Stomach (tissue), 9 donors: ENCODE data around the gene CDH7. TPM values are rescaled to one million over a fixed set of nuclear protein-coding genes. Genes with fewer than 3 reads are reported as not detected.

Experiments used
- DNase-seq, 2 donors: peaks; one replicate each; pipeline versions ENCODE4 v3.0.0 to v3.0.0-alpha.2; 2013 to 2019
- H3K27ac ChIP-seq, 5 donors: fragments of 200-600 bp in 4 of 5; sonication (generic) in 4 of 5; one replicate each; pipeline ENCODE4 v1.5.1; 2013 to 2019; ENCODE audit warnings: mild to moderate bottlenecking in 1 of 5, moderate library complexity in 1 of 5
- H3K27me3 ChIP-seq, 3 donors: fragments of 200-600 bp; sonication (generic); one replicate each; pipeline ENCODE4 v1.5.1; 2017 to 2019; ENCODE audit warnings: mixed run types in 1 of 3
- H3K36me3 ChIP-seq, 4 donors: fragments of 200-600 bp; sonication (generic); 1 replicate in 3 of 4; 2 replicates in 1 of 4; pipeline ENCODE4 v1.5.1; 2016 to 2019
- H3K4me1 ChIP-seq, 4 donors: fragments of 200-600 bp; sonication (generic); one replicate each; pipeline ENCODE4 v1.5.1; 2016 to 2019
- H3K4me3 ChIP-seq, 4 donors: fragments of 200-600 bp; sonication (generic) in 3 of 4; one replicate each; pipeline ENCODE4 v1.5.1; 2016 to 2019; ENCODE audit warnings: mild to moderate bottlenecking in 1 of 4
- H3K9me3 ChIP-seq, 4 donors: fragments of 200-600 bp; sonication (generic); one replicate each; pipeline ENCODE4 v1.5.1; 2016 to 2019
- EP300 ChIP-seq: sonication (generic); formaldehyde crosslinking; IDR thresholded peaks from one replicate; pipeline ENCODE4 v1.6.1; 2017; ENCODE audit warnings: antibody characterized with exemption
- POLR2A ChIP-seq, 4 donors: fragments of 450-650 bp; IDR thresholded peaks; one replicate each; pipeline ENCODE4 v1.6.1; 2016; ENCODE audit warnings: antibody characterized with exemption in 4 of 4, control low read depth in 2 of 4, mild to moderate bottlenecking in 1 of 4, moderate library complexity in 1 of 4
- POLR2AphosphoS5 ChIP-seq, 3 donors: sonication (generic); formaldehyde crosslinking; IDR thresholded peaks; one replicate each; pipeline ENCODE4 v1.6.1; 2016; ENCODE audit warnings: antibody characterized with exemption in 3 of 3
- WGBS, 5 donors: extraction: QIAGEN DNeasy Blood & Tissue Kit in 3 of 5; methylation state at CpG; one replicate each; pipeline versions ENCODE4 v1.1.5 to v1.1.7; 2013 to 2018; 5-methylcytosine and 5-hydroxymethylcytosine counted together
- intact Hi-C: fragments of 100-400 bp; cut with DNase I; formaldehyde crosslinking; loops from one replicate; pipeline ENCODE4 v1.15.1; 2023; ENCODE audit warnings: low total_unique reads
- polyA plus RNA-seq, 3 donors: library from polyadenylated mRNA; stranded (reverse); fragments of 200-250 nt; gene quantifications; one replicate each; pipeline ENCODE4 v1.2.3, GENCODE V29; 2013
- total RNA-seq, 5 donors: library from RNA; depleted of rRNA; stranded (reverse); fragments of >200 nt; gene quantifications; one replicate each; pipeline versions ENCODE4 v1.1.0 to v1.2.3, GENCODE V29; 2014 to 2016
- TF ChIP-seq, protein P1 (sequence below), 7 experiments: fragments of 450-650 bp in 4 of 7; fragments of 200-600 bp in 3 of 7; sonication (generic) in 3 of 7; IDR thresholded peaks; one replicate each; pipeline ENCODE4 v1.5.1; 2016 to 2019; ENCODE audit warnings: antibody characterized with exemption in 7 of 7, control low read depth in 2 of 7, mild to moderate bottlenecking in 1 of 7
- donor health status: healthy with polysubstance abuse.
- donor health status: Bipolar disorder and iron deficiency.
- donor health status: healthy.

Gene CDH7
- total and polyA plus RNA-seq, 8 donors, result under 0.01 TPM; not detected in 7

- Histone ChIP-seq H3K9me3 (no peaks in the 10 kb centered on the region), H3K27ac (no peak overlapping the region), H3K27me3 (no peaks in the 10 kb centered on the region), H3K4me3 (no peak overlapping the region), H3K36me3 (no peaks in the 10 kb centered on the region), H3K4me1 (no peaks in the 10 kb centered on the region)
- DNase-seq, result no peak
- TF ChIP-seq POLR2A (IDR thresholded peaks at IDR 0.05) (no peak), EP300 (no peak), POLR2AphosphoS5 (IDR thresholded peaks at IDR 0.05) (no peak)
- TF ChIP-seq, protein P1, sequence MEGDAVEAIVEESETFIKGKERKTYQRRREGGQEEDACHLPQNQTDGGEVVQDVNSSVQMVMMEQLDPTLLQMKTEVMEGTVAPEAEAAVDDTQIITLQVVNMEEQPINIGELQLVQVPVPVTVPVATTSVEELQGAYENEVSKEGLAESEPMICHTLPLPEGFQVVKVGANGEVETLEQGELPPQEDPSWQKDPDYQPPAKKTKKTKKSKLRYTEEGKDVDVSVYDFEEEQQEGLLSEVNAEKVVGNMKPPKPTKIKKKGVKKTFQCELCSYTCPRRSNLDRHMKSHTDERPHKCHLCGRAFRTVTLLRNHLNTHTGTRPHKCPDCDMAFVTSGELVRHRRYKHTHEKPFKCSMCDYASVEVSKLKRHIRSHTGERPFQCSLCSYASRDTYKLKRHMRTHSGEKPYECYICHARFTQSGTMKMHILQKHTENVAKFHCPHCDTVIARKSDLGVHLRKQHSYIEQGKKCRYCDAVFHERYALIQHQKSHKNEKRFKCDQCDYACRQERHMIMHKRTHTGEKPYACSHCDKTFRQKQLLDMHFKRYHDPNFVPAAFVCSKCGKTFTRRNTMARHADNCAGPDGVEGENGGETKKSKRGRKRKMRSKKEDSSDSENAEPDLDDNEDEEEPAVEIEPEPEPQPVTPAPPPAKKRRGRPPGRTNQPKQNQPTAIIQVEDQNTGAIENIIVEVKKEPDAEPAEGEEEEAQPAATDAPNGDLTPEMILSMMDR (IDR thresholded peaks at IDR 0.05), result no peak
- WGBS, 5 donors, result 37 to 47% (median 40%) methylated on average over 4 of the region's 4 CpGs
- intact Hi-C loops, result no loop called here
These were observed 40.9 kb downstream of the CDH7 start for GRCh38 chr18:65791719-65792118.

DNA sequence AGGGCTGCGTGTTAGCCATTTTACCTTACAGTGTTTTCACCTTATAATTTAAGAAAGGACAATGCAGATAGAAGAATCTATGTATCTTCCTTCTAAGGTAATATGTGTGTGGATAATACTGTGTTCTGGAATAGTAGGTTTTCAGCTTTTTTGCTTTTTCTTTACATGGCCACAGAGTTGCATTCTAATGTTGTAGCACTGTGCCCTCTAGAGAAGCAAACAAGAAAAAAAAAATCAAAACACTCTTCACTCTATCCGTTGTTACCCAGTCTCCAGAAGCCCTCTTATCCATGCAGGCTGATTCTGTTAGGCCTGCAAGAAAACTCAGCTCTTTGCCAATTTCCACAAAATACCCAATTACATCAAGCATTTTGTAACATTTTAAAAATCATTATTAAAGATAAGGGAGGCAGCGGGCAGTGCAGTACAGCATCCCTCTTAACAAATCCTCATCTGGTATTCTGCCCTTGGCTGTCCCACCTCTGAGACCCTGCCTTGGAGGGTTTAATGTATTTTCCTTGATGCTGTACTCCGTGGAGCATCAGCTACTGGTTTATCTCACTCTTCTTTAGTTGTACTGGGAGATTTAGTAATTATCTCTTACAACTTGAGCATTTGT lies 41.8 kb downstream of the CDH7 start:
- intact Hi-C loops, result no loop called here
- Histone ChIP-seq H3K27ac (no peak overlapping the region), H3K9me3 (no peaks in the 10 kb centered on the region), H3K36me3 (no peaks in the 10 kb centered on the region), H3K4me3 (no peak overlapping the region), H3K4me1 (no peaks in the 10 kb centered on the region), H3K27me3 (no peaks in the 10 kb centered on the region)
- no peak for DNase-seq
- no peak for TF ChIP-seq EP300
- TF ChIP-seq POLR2AphosphoS5 (IDR thresholded peaks at IDR 0.05), result no peak
- TF ChIP-seq, protein P1 (IDR thresholded peaks at IDR 0.05), result no peak
- no peak for TF ChIP-seq POLR2A (IDR thresholded peaks at IDR 0.05)
- 47 to 63% (median 51%) methylated on average over 4 of the region's 4 CpGs for WGBS, 5 donors

GRCh38 chr18:65808759-65809158 lies 57.9 kb downstream of the CDH7 start:
- Histone ChIP-seq H3K27ac (no peak overlapping the region), H3K9me3 (no peaks in the 10 kb centered on the region), H3K4me1 (no peaks in the 10 kb centered on the region), H3K27me3 (no peaks in the 10 kb centered on the region), H3K4me3 (no peak overlapping the region), H3K36me3 (no peaks in the 10 kb centered on the region)
- intact Hi-C loops, result no loop called here
- DNase-seq, result no peak
- WGBS, 5 donors, result 68 to 80% (median 75%) methylated on average over 6 of the region's 6 CpGs
- no peak for TF ChIP-seq EP300

GRCh38 chr18:65811307-65811706 lies 60.5 kb downstream of the CDH7 start:
- TF ChIP-seq, protein P1 (IDR thresholded peaks at IDR 0.05), result no peak
- no peak for TF ChIP-seq POLR2A (IDR thresholded peaks at IDR 0.05)
- TF ChIP-seq EP300, result no peak
- no peak for TF ChIP-seq POLR2AphosphoS5 (IDR thresholded peaks at IDR 0.05)
- no peaks in the 10 kb centered on the region for H3K9me3 ChIP-seq
- H3K36me3 ChIP-seq, result no peaks in the 10 kb centered on the region
- no peak for DNase-seq
- H3K4me1 ChIP-seq, result no peaks in the 10 kb centered on the region
- no peak overlapping the region for H3K27ac ChIP-seq
- 55 to 68% (median 60%) methylated on average over 4 of the region's 4 CpGs for WGBS, 5 donors
- no peak overlapping the region for H3K4me3 ChIP-seq
- no peaks in the 10 kb centered on the region for H3K27me3 ChIP-seq
- intact Hi-C loops, result no loop called here

GRCh38 chr18:65815506-65815905 lies 64.7 kb downstream of the CDH7 start:
- H3K4me3 ChIP-seq, result no peak overlapping the region
- intact Hi-C loops, result no loop called here

More at GRCh38 chr18:65815506-65815905, 64.7 kb downstream of the CDH7 start:
- H3K27me3 ChIP-seq, result no peaks in the 10 kb centered on the region
- TF ChIP-seq, protein P1 (IDR thresholded peaks at IDR 0.05), result no peak
- TF ChIP-seq POLR2A (IDR thresholded peaks at IDR 0.05) (no peak), POLR2AphosphoS5 (IDR thresholded peaks at IDR 0.05) (no peak), EP300 (no peak)
- peaks cover 0 to 5% (median 0%) of the 10 kb centered on the region in 4 donors for H3K9me3 ChIP-seq
- 60 to 67% (median 64%) methylated on average over 2 of the region's 2 CpGs for WGBS, 5 donors
- no peak overlapping the region for H3K27ac ChIP-seq
- no peaks in the 10 kb centered on the region for H3K36me3 ChIP-seq
- no peaks in the 10 kb centered on the region for H3K4me1 ChIP-seq
- no peak for DNase-seq
